Uterus (tissue), 4 donors: ENCODE data around the gene CC2D2B. TPM values are rescaled to one million over a fixed set of nuclear protein-coding genes. Genes with fewer than 3 reads are reported as not detected.

ENCODE experiments used
- DNase-seq, 2 donors: peaks; one replicate each; pipeline ENCODE4 v3.0.0-alpha.2; 2019 to 2020
- H3K27ac ChIP-seq, 2 donors: fragments of 200-600 bp; sonication (generic); 1 replicate in 1 of 2; 2 replicates in 1 of 2; pipeline ENCODE4 v1.5.1; 2016 to 2018
- H3K27me3 ChIP-seq, 2 donors: fragments of 200-600 bp; sonication (generic); one replicate each; pipeline ENCODE4 v1.5.1; 2018 to 2019; ENCODE audit warnings: control low read depth in 1 of 2
- H3K36me3 ChIP-seq, 2 donors: fragments of 200-600 bp; sonication (generic); one replicate each; pipeline ENCODE4 v1.5.1; 2019; ENCODE audit warnings: control low read depth in 1 of 2
- H3K4me1 ChIP-seq, 2 donors: fragments of 200-600 bp; sonication (generic); one replicate each; pipeline ENCODE4 v1.5.1; 2018 to 2019; ENCODE audit warnings: control low read depth in 1 of 2
- H3K4me3 ChIP-seq, 2 donors: fragments of 200-600 bp; sonication (generic); 1 replicate in 1 of 2; 2 replicates in 1 of 2; pipeline ENCODE4 v1.5.1; 2018 to 2019; ENCODE audit warnings: mild to moderate bottlenecking in 1 of 2
- H3K9me3 ChIP-seq, 2 donors: fragments of 200-600 bp; sonication (generic); one replicate each; pipeline ENCODE4 v1.5.1; 2019; ENCODE audit warnings: control low read depth in 1 of 2
- CTCF ChIP-seq, 4 experiments: fragments of 200-600 bp in 2 of 4; fragments of 450-650 bp in 2 of 4; sonication (generic) in 2 of 4; IDR thresholded peaks; one replicate each; pipeline ENCODE4 v1.5.1; 2016 to 2019; ENCODE audit warnings: antibody characterized with exemption in 4 of 4, mild to moderate bottlenecking in 2 of 4, moderate library complexity in 1 of 4
- POLR2A ChIP-seq, 2 donors: fragments of 450-650 bp; IDR thresholded peaks; one replicate each; pipeline ENCODE4 v1.6.1; 2016; ENCODE audit warnings: antibody characterized with exemption in 2 of 2, mild to moderate bottlenecking in 1 of 2, moderate library complexity in 1 of 2
- intact Hi-C: fragments of 100-400 bp; cut with DNase I; formaldehyde crosslinking; loops from one replicate; pipeline ENCODE4 v1.15.1; 2023; ENCODE audit warnings: low total_unique reads
- total RNA-seq, 4 donors: library from RNA; depleted of rRNA in 3 of 4; stranded (reverse); fragments of >200 nt in 3 of 4; gene quantifications; one replicate each; pipeline versions ENCODE4 v1.1.0 to v1.2.4, GENCODE V29; 2014 to 2023
- donor health status: DM: yes; HTN: yes; CAD: no.

CC2D2B gene
- total RNA-seq, 4 donors from 2014 or later, result 2.1 to 7.3 (median 5.0) TPM

- Histone ChIP-seq H3K9me3 (no peaks in the 10 kb centered on the region), H3K4me3 (no peak overlapping the region), H3K27me3 (no peaks in the 10 kb centered on the region), H3K36me3 (no peaks in the 10 kb centered on the region), H3K4me1 (no peaks in the 10 kb centered on the region), H3K27ac (no peak overlapping the region)
- no peak for TF ChIP-seq CTCF (IDR thresholded peaks at IDR 0.05)
- no peak for DNase-seq
- intact Hi-C loops, result no loop called here
These were observed 41.8 kb upstream of the CC2D2B start for GRCh38 chr10:95865814-95866466.

GRCh38 chr10:95866467-95866842 lies 41.3 kb upstream of the CC2D2B start:
- no peaks in the 10 kb centered on the region for H3K9me3 ChIP-seq
- no peak for DNase-seq
- H3K4me3 ChIP-seq, result no peak overlapping the region
- no peak overlapping the region for H3K27ac ChIP-seq
- no peaks in the 10 kb centered on the region for H3K4me1 ChIP-seq
- intact Hi-C loops, result no loop called here
- H3K27me3 ChIP-seq, result no peaks in the 10 kb centered on the region
- no peaks in the 10 kb centered on the region for H3K36me3 ChIP-seq
- no peak for TF ChIP-seq CTCF (IDR thresholded peaks at IDR 0.05)

GRCh38 chr10:95867866-95868265 lies 39.9 kb upstream of the CC2D2B start:
- DNase-seq, result no peak
- Histone ChIP-seq H3K4me1 (no peaks in the 10 kb centered on the region), H3K27ac (no peak overlapping the region), H3K36me3 (no peaks in the 10 kb centered on the region), H3K9me3 (no peaks in the 10 kb centered on the region), H3K4me3 (no peak overlapping the region), H3K27me3 (no peaks in the 10 kb centered on the region)
- intact Hi-C loops, result no loop called here
- TF ChIP-seq POLR2A (IDR thresholded peaks at IDR 0.05) (no peak), CTCF (IDR thresholded peaks at IDR 0.05) (no peak)

GRCh38 chr10:95872158-95872711 lies 35.5 kb upstream of the CC2D2B start:
- no peak for TF ChIP-seq CTCF (IDR thresholded peaks at IDR 0.05)
- no peak for TF ChIP-seq POLR2A (IDR thresholded peaks at IDR 0.05)
- H3K27me3 ChIP-seq, result no peaks in the 10 kb centered on the region
- no peak overlapping the region for H3K4me3 ChIP-seq
- H3K4me1 ChIP-seq, result no peaks in the 10 kb centered on the region
- no peaks in the 10 kb centered on the region for H3K36me3 ChIP-seq
- no peaks in the 10 kb centered on the region for H3K9me3 ChIP-seq
- DNase-seq, result no peak
- intact Hi-C loops, result no loop called here
- no peak overlapping the region for H3K27ac ChIP-seq

GRCh38 chr10:95873139-95873538 lies 34.6 kb upstream of the CC2D2B start:
- DNase-seq, result no peak
- Histone ChIP-seq H3K9me3 (no peaks in the 10 kb centered on the region), H3K4me3 (no peak overlapping the region), H3K4me1 (no peaks in the 10 kb centered on the region), H3K27ac (no peak overlapping the region), H3K27me3 (no peaks in the 10 kb centered on the region), H3K36me3 (no peaks in the 10 kb centered on the region)
- intact Hi-C loops, result no loop called here
- no peak for TF ChIP-seq POLR2A (IDR thresholded peaks at IDR 0.05)
- no peak for TF ChIP-seq CTCF (IDR thresholded peaks at IDR 0.05)
